CD14-positive monocyte (primary cell): ENCODE results near the gene ARL4C. TPM values are rescaled to one million over a fixed set of nuclear protein-coding genes. Genes with fewer than 3 reads are reported as not detected.

Experiments
- DNase-seq, 3 donors: peaks; one replicate each; pipeline ENCODE4 v3.0.0-alpha.2; 2011 to 2022
- H2AFZ ChIP-seq: 2 replicates; pipeline ENCODE4 v1.6.0; 2012; ENCODE audit warnings: mild to moderate bottlenecking, low read depth, low read length, inconsistent platforms; ENCODE audit not compliant: insufficient read depth, poor library complexity, severe bottlenecking
- H3K27ac ChIP-seq, 2 donors: 1 replicate in 1 of 2; 2 replicates in 1 of 2; pipeline ENCODE4 v1.5.1; 2012 to 2013; ENCODE audit warnings: low read length in 2 of 2, control low read depth in 1 of 2, inconsistent platforms in 1 of 2, low read depth in 1 of 2, mild to moderate bottlenecking in 1 of 2
- H3K27me3 ChIP-seq, 2 donors: one replicate each; pipeline versions ENCODE4 v1.6.0 to v1.6.1; 2011 to 2013; ENCODE audit warnings: low read length in 2 of 2; ENCODE audit not compliant: control insufficient read depth in 2 of 2, insufficient read depth in 2 of 2
- H3K36me3 ChIP-seq, 2 donors: replicated peaks in 1 of 2; 1 replicate in 1 of 2; 2 replicates in 1 of 2; pipeline versions ENCODE4 v1.5.1 to v1.6.1; 2012 to 2013; ENCODE audit warnings: low read length in 2 of 2, control low read depth in 1 of 2, inconsistent platforms in 1 of 2, mild to moderate bottlenecking in 1 of 2; ENCODE audit not compliant: insufficient read depth in 2 of 2, control insufficient read depth in 1 of 2
- H3K4me1 ChIP-seq, 2 donors: 1 replicate in 1 of 2; 2 replicates in 1 of 2; pipeline versions ENCODE4 v1.5.1 to v1.6.1; 2012 to 2013; ENCODE audit warnings: low read length in 2 of 2, control low read depth in 1 of 2, inconsistent platforms in 1 of 2, mild to moderate bottlenecking in 1 of 2, moderate library complexity in 1 of 2; ENCODE audit not compliant: insufficient read depth in 2 of 2, control insufficient read depth in 1 of 2
- H3K4me2 ChIP-seq: replicated peaks from 2 replicates; pipeline ENCODE3; 2012; ENCODE audit warnings: low read length, moderate library complexity, mild to moderate bottlenecking; ENCODE audit not compliant: poor library complexity, severe bottlenecking; ENCODE audit errors: extremely low read depth
- H3K4me3 ChIP-seq, 3 experiments: fragments of 200-600 bp in 1 of 3; sonication (generic) in 1 of 3; replicated peaks in 1 of 3; 1 replicate in 2 of 3; 2 replicates in 1 of 3; pipeline ENCODE4 v1.5.1; 2011 to 2013; ENCODE audit warnings: low read length in 3 of 3, mild to moderate bottlenecking in 3 of 3, control low read depth in 2 of 3, low read depth in 2 of 3, inconsistent platforms in 1 of 3, moderate library complexity in 1 of 3
- H3K79me2 ChIP-seq: 2 replicates; pipeline ENCODE4 v1.6.0; 2012; ENCODE audit warnings: mild to moderate bottlenecking, control low read depth, inconsistent platforms, low read length, moderate library complexity; ENCODE audit not compliant: insufficient read depth
- H3K9ac ChIP-seq: 2 replicates; pipeline ENCODE4 v1.6.0; 2017; ENCODE audit warnings: low read length, mild to moderate bottlenecking; ENCODE audit not compliant: insufficient read depth, poor library complexity, severe bottlenecking
- H3K9me3 ChIP-seq, 2 donors: replicated peaks in 1 of 2; 1 replicate in 1 of 2; 2 replicates in 1 of 2; pipeline versions ENCODE4 v1.5.1 to v1.6.1; 2012 to 2013; ENCODE audit warnings: low read length in 2 of 2, control low read depth in 1 of 2; ENCODE audit not compliant: control insufficient read depth in 1 of 2, insufficient read depth in 1 of 2
- H4K20me1 ChIP-seq: 2 replicates; pipeline ENCODE4 v1.6.0; 2012; ENCODE audit warnings: mild to moderate bottlenecking, low read length, control low read depth, moderate library complexity; ENCODE audit not compliant: insufficient read depth
- H3K27ac Mint-ChIP-seq, 7 donors: one replicate each; pipeline ENCODE4 v1.8.0; 2020; ENCODE audit warnings: mild to moderate bottlenecking in 7 of 7, mixed read lengths in 7 of 7, moderate library complexity in 6 of 7, inconsistent platforms in 2 of 7
- H3K27me3 Mint-ChIP-seq, 3 donors: one replicate each; pipeline ENCODE4 v1.8.0; 2021 to 2022; ENCODE audit warnings: low read depth in 3 of 3, mild to moderate bottlenecking in 3 of 3, mixed read lengths in 3 of 3, moderate library complexity in 3 of 3, inconsistent platforms in 1 of 3
- H3K36me3 Mint-ChIP-seq, 2 donors: one replicate each; pipeline ENCODE4 v1.8.0; 2020; ENCODE audit warnings: mixed read lengths in 2 of 2, inconsistent platforms in 1 of 2, mild to moderate bottlenecking in 1 of 2
- H3K4me1 Mint-ChIP-seq: one replicate; pipeline ENCODE4 v1.8.0; 2020; ENCODE audit warnings: mild to moderate bottlenecking, mixed read lengths
- H3K4me3 Mint-ChIP-seq, 2 donors: one replicate each; pipeline ENCODE4 v1.8.0; 2020; ENCODE audit warnings: mild to moderate bottlenecking in 2 of 2, mixed read lengths in 2 of 2, moderate library complexity in 1 of 2
- H3K9me3 Mint-ChIP-seq, 7 donors: one replicate each; pipeline ENCODE4 v1.8.0; 2020 to 2022; ENCODE audit warnings: mixed read lengths in 7 of 7, mild to moderate bottlenecking in 6 of 7, moderate library complexity in 6 of 7, inconsistent platforms in 2 of 7
- CTCF ChIP-seq: fragments of 200-600 bp; IDR thresholded peaks from one replicate; pipeline ENCODE4 v1.8.0; 2022; ENCODE audit warnings: antibody characterized with exemption, mild to moderate bottlenecking
- WGBS: methylation state at CpG from one replicate; pipeline ENCODE4 v1.1.5; 2013; ENCODE audit warnings: missing lambda C conversion rate; ENCODE audit not compliant: insufficient coverage; 5-methylcytosine and 5-hydroxymethylcytosine counted together
- intact Hi-C, 2 donors: fragments of 100-400 bp; cut with micrococcal nuclease; formaldehyde crosslinking; loops; one replicate each; pipeline versions ENCODE4 v1.15.0 to v1.15.1; 2023
- polyA plus RNA-seq, 3 donors: library from polyadenylated mRNA; depleted of rRNA in 1 of 3; unstranded in 2 of 3; stranded (reverse) in 1 of 3; fragments of 300-500 nt in 2 of 3; fragments of >200 nt in 1 of 3; fragmentation: Illumina TruSeq in 2 of 3; gene quantifications; 1 replicate in 2 of 3; 2 replicates in 1 of 3; pipeline ENCODE4 v1.2.3, GENCODE V29; 2012 to 2021

Gene ARL4C
- polyA plus RNA-seq, 3 donors: 4.0 to 90.9 (median 6.4) TPM

DNA sequence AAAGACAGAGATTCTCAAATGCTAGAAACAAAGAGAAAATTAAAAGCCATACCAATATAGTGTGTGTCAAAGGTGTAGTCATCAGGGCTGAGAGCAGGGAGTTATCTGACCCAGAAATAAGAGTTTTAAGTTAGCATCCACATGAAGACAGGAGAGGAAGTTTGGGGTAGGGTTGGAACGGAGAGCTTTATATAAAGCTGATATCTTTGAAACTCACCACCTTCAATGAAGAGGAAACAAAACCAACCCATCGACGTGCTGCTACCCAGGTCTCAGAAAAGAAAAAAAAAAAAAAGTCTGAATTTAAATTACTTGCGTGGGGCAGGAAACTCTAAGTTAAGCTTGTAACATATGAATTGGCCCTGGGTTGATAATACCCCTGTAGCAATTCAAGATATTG is 42.4 kb downstream of the ARL4C start:
- H3K4me1 Mint-ChIP-seq: no peaks in the 10 kb centered on the region
- Histone ChIP-seq H3K36me3 (no peaks in the 10 kb centered on the region), H3K4me3 (no peak overlapping the region), H4K20me1 (no peaks in the 10 kb centered on the region), H3K9me3 (peaks cover 0 to 11% of the 10 kb centered on the region in 2 donors), H3K4me1 (peaks cover 0 to 2% of the 10 kb centered on the region in 2 donors), H3K27ac (no peak overlapping the region), H3K9ac (no peak overlapping the region), H3K27me3 (no peaks in the 10 kb centered on the region), H3K4me2 (no peak overlapping the region), H3K79me2 (no peaks in the 10 kb centered on the region), H2AFZ (no peak overlapping the region)
- peaks cover 0 to 8% (median 2%) of the 10 kb centered on the region in 3 donors for H3K27me3 Mint-ChIP-seq
- DNase-seq: no peak
- TF ChIP-seq CTCF: no peak
- WGBS: no CpG with 5 or more reads among the region's 4 CpGs
- no peak overlapping the region for H3K27ac Mint-ChIP-seq
- H3K9me3 Mint-ChIP-seq: peaks cover 6 to 18% (median 13%) of the 10 kb centered on the region in 7 donors
- intact Hi-C loops: no loop called here
- no peaks in the 10 kb centered on the region for H3K36me3 Mint-ChIP-seq
- no peak overlapping the region for H3K4me3 Mint-ChIP-seq

GRCh38 chr2:234453216-234453615 is 43.7 kb downstream of the ARL4C start:
- WGBS: 94% methylated on average over 2 of the region's 5 CpGs
- H3K9me3 Mint-ChIP-seq: peaks cover 3 to 15% (median 11%) of the 10 kb centered on the region in 7 donors
- no peaks in the 10 kb centered on the region for H3K36me3 Mint-ChIP-seq
- Histone ChIP-seq H3K4me3 (no peak overlapping the region), H3K9me3 (peaks cover 0 to 6% of the 10 kb centered on the region in 2 donors), H3K36me3 (no peaks in the 10 kb centered on the region), H3K4me2 (no peak overlapping the region), H3K27ac (no peak overlapping the region), H3K79me2 (no peaks in the 10 kb centered on the region), H3K9ac (no peak overlapping the region), H4K20me1 (no peaks in the 10 kb centered on the region), H2AFZ (no peak overlapping the region), H3K4me1 (peaks cover 0 to 2% of the 10 kb centered on the region in 2 donors), H3K27me3 (no peaks in the 10 kb centered on the region)
- peaks cover 0 to 3% (median 2%) of the 10 kb centered on the region in 3 donors for H3K27me3 Mint-ChIP-seq
- no peak for DNase-seq
- H3K4me1 Mint-ChIP-seq: no peaks in the 10 kb centered on the region
- H3K4me3 Mint-ChIP-seq: no peak overlapping the region
- TF ChIP-seq CTCF: no peak
- intact Hi-C loops: no loop called here
- peak overlapping the region in 1 of 7 donors; percentile 0 for H3K27ac Mint-ChIP-seq
